Heart left ventricle (tissue), 16 donors: ENCODE measurements around the gene OGA. TPM values are rescaled to one million over a fixed set of nuclear protein-coding genes. Genes with fewer than 3 reads are reported as not detected.

Source experiments
- ATAC-seq, 4 donors: fragments of 200-7000 bp; cut with Tn5 transposase; one replicate each; pipeline ENCODE4 v1.9.1; 2020 to 2022; ENCODE audit warnings: moderate library complexity in 4 of 4, mild to moderate bottlenecking in 3 of 4, moderate number of reproducible peaks in 1 of 4
- DNase-seq, 5 donors: peaks; one replicate each; pipeline ENCODE4 v3.0.0-alpha.2; 2020
- H3K27ac ChIP-seq, 12 donors: fragments of 200-600 bp; sonication (generic) in 4 of 12; one replicate each; pipeline versions ENCODE4 v1.5.0 to v1.8.0; 2016 to 2022; ENCODE audit warnings: mild to moderate bottlenecking in 2 of 12
- H3K27me3 ChIP-seq, 9 donors: fragments of 200-600 bp; sonication (generic) in 2 of 9; one replicate each; pipeline versions ENCODE4 v1.5.1 to v1.8.0; 2016 to 2022; ENCODE audit warnings: mild to moderate bottlenecking in 3 of 9
- H3K36me3 ChIP-seq, 9 donors: fragments of 200-600 bp; sonication (generic) in 2 of 9; one replicate each; pipeline versions ENCODE4 v1.5.0 to v1.8.0; 2018 to 2022; ENCODE audit warnings: mild to moderate bottlenecking in 2 of 9
- H3K4me1 ChIP-seq, 12 donors: fragments of 200-600 bp; sonication (generic) in 4 of 12; one replicate each; pipeline versions ENCODE4 v1.5.0 to v1.8.0; 2016 to 2022; ENCODE audit warnings: mild to moderate bottlenecking in 3 of 12
- H3K4me3 ChIP-seq, 12 donors: fragments of 200-600 bp; sonication (generic) in 4 of 12; one replicate each; pipeline versions ENCODE4 v1.5.0 to v1.8.0; 2017 to 2022; ENCODE audit warnings: mild to moderate bottlenecking in 9 of 12, moderate library complexity in 4 of 12
- H3K9me3 ChIP-seq, 12 donors: fragments of 200-600 bp; sonication (generic) in 4 of 12; one replicate each; pipeline versions ENCODE4 v1.5.0 to v1.8.0; 2016 to 2022; ENCODE audit warnings: mild to moderate bottlenecking in 1 of 12
- CTCF ChIP-seq, 12 donors: fragments of 200-600 bp; sonication (generic) in 4 of 12; IDR thresholded peaks; one replicate each; pipeline versions ENCODE4 v1.5.0 to v1.8.0; 2018 to 2022; ENCODE audit warnings: antibody characterized with exemption in 12 of 12, mild to moderate bottlenecking in 5 of 12
- POLR2A ChIP-seq, 2 donors: fragments of 450-650 bp; IDR thresholded peaks; one replicate each; pipeline ENCODE4 v1.6.1; 2017; ENCODE audit warnings: antibody characterized with exemption in 2 of 2, mild to moderate bottlenecking in 2 of 2, moderate library complexity in 2 of 2
- WGBS, 4 donors: extraction: QIAGEN DNeasy Blood & Tissue Kit in 2 of 4; methylation state at CpG; one replicate each; pipeline versions ENCODE4 v1.1.5 to v1.1.7; 2013 to 2018; 5-methylcytosine and 5-hydroxymethylcytosine counted together
- intact Hi-C, 10 donors: fragments of 100-400 bp; cut with DNase I; formaldehyde crosslinking; loops; one replicate each; pipeline versions ENCODE4 v1.11.1 to v1.14.2; 2022
- polyA plus RNA-seq, 2 donors: library from polyadenylated mRNA; stranded (reverse); fragments of 200-250 nt; gene quantifications; one replicate each; pipeline ENCODE4 v1.2.3, GENCODE V29; 2013
- total RNA-seq, 9 donors: library from RNA; depleted of rRNA in 2 of 9; stranded (reverse); fragments of >200 nt in 2 of 9; fragmentation: NEBNext Ultra II Directional in 3 of 9; extraction: Animal tissue kit (Norgen Biotek cat#: 25700) in 3 of 9; gene quantifications; one replicate each; pipeline versions ENCODE4 v1.1.0 to v1.2.4, GENCODE V29; 2016 to 2023
- donor health status: ischemic (EF 13 %, LVEDD 7.1; RV severe dilation, severe dysfunction).
- donor health status: healthy with polysubstance abuse.
- donor health status: DM: no; HTN: yes; CAD: no.
- donor health status: DM: no; HTN: no; CAD: no.
- donor health status: ischemic (EF 25% LVEDD 6.9; RV normal size, moderate dysfunction).
- donor health status: ischemic (EF 25% LVEDD 5.7; RV mildly dilated, moderate dysfunction).
- donor health status: healthy.
- donor health status: DM: yes; HTN: yes; CAD: no.
- donor health status: ischemic (EF 35%, LVEDD 5.7; RV mildly dilated, moderate dysfunction).
- donor health status: nonischemic (EF 11% LVEDD 7.7; RV severe dilation, severe dysfunction).
- donor health status: DM: yes; HTN: yes; CAD: no.
- donor health status: PGD.
- donor health status: ischemic (EF 29% LVEDD 5.4; RV normal size, mild dysfunction).
- donor health status: nonischemic (EF 23%, LVEDD 6.1; RV moderate dilation, normal function).

Gene OGA
- total and polyA plus RNA-seq, 11 donors = 42.1 to 164 (median 90.7) TPM

GRCh38 chr10:101829561-101830315, 11.5 kb upstream of the OGA start:
- 28 to 64% (median 42%) methylated on average over 10 to 31 of the region's 31 CpGs for WGBS, 4 donors
- Histone ChIP-seq H3K9me3 (no peaks in the 10 kb centered on the region), H3K36me3 (peaks cover 0 to 22% (median 9%) of the 10 kb centered on the region in 9 donors), H3K4me3 (peak overlapping the region in 9 of 12 donors; percentile 13 to 63 (median 55)), H3K27me3 (no peaks in the 10 kb centered on the region), H3K27ac (peak overlapping the region in 6 of 12 donors; percentile 25 to 66 (median 38)), H3K4me1 (peaks cover 0 to 40% (median 19%) of the 10 kb centered on the region in 12 donors)
- peak in 1 of 5 donors; percentile 42 for DNase-seq
- TF ChIP-seq CTCF (IDR thresholded peaks at IDR 0.05) (no peak), POLR2A (IDR thresholded peaks at IDR 0.05) (no peak)
- intact Hi-C loops = no loop called here
- no peak for ATAC-seq

- no peaks in the 10 kb centered on the region for H3K9me3 ChIP-seq
- intact Hi-C loops = no loop called here
- DNase-seq = peak in 1 of 5 donors; percentile 44
- H3K4me1 ChIP-seq = peaks cover 0 to 35% (median 19%) of the 10 kb centered on the region in 12 donors
- peak overlapping the region in 2 of 12 donors; percentile 9 to 34 for H3K4me3 ChIP-seq
- H3K36me3 ChIP-seq = peaks cover 0 to 22% (median 10%) of the 10 kb centered on the region in 9 donors
- no peaks in the 10 kb centered on the region for H3K27me3 ChIP-seq
- WGBS, 4 donors = 63 to 74% (median 70%) methylated on average over 23 to 39 of the region's 39 CpGs
- peak overlapping the region in 1 of 12 donors; percentile 34 for H3K27ac ChIP-seq
- no peak for ATAC-seq
- TF ChIP-seq CTCF (IDR thresholded peaks at IDR 0.05) (no peak), POLR2A (IDR thresholded peaks at IDR 0.05) (no peak)
Observed at GRCh38 chr10:101828766-101829551, 10.7 kb upstream of the OGA start.

DNA sequence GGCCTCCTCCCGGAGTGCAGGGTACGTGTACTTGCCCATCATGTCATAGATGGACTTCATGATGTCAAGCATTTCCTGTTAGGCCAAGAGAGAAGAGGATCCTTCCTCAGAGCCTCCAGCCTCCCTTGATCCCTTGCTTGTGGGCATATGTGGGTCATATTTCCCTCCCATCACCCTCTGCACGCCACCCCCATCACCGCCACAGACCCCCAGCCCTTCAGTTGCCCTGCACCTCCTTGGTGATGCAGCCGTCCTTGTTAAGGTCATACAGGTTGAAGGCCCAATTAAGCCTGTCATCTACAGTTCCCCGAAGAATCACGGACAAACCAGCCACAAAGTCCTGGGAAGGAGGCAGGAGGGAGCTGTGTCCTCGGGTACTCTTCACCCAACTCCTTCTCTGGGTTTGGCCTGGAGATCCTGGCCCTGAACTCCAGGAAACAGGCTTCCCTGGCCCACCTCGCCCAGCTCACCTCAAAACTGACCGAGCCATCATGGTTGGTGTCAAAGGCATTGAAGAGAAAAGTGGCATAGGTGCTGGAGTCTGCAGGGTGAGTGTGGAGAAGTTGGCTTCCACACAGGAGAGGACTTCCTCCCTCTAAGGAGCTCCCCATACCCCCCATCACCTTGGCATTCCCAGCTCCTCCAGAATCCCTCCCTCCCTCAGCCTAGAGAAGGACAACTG, 9.8 kb upstream of the OGA start:
- intact Hi-C loops = no loop called here
- H3K4me3 ChIP-seq = no peak overlapping the region
- no peak for ATAC-seq
- H3K4me1 ChIP-seq = peaks cover 0 to 33% (median 19%) of the 10 kb centered on the region in 12 donors
- no peaks in the 10 kb centered on the region for H3K9me3 ChIP-seq
- 91 to 94% (median 93%) methylated on average over 10 of the region's 10 CpGs for WGBS, 4 donors
- H3K36me3 ChIP-seq = peaks cover 0 to 24% (median 10%) of the 10 kb centered on the region in 9 donors
- no peak for DNase-seq
- TF ChIP-seq POLR2A (IDR thresholded peaks at IDR 0.05) (no peak), CTCF (IDR thresholded peaks at IDR 0.05) (no peak)
- no peak overlapping the region for H3K27ac ChIP-seq
- H3K27me3 ChIP-seq = no peaks in the 10 kb centered on the region
